Thyroid gland (tissue), 4 donors: Measurements from ENCODE around the gene TXNDC11.

Experiments used
- POLR2A ChIP-seq, 2 donors: fragments of 450-650 bp; IDR thresholded peaks; one replicate each; pipeline ENCODE4 v1.6.1; 2017; ENCODE audit warnings: antibody characterized with exemption in 2 of 2, mild to moderate bottlenecking in 2 of 2, moderate library complexity in 1 of 2
- TF ChIP-seq, protein P1 (sequence below), 6 experiments: fragments of 200-600 bp in 3 of 6; fragments of 450-650 bp in 3 of 6; sonication (generic) in 3 of 6; IDR thresholded peaks; one replicate each; pipeline ENCODE4 v1.5.1; 2016 to 2019; ENCODE audit warnings: antibody characterized with exemption in 6 of 6, mild to moderate bottlenecking in 2 of 6, inconsistent platforms in 1 of 6, moderate library complexity in 1 of 6

DNA sequence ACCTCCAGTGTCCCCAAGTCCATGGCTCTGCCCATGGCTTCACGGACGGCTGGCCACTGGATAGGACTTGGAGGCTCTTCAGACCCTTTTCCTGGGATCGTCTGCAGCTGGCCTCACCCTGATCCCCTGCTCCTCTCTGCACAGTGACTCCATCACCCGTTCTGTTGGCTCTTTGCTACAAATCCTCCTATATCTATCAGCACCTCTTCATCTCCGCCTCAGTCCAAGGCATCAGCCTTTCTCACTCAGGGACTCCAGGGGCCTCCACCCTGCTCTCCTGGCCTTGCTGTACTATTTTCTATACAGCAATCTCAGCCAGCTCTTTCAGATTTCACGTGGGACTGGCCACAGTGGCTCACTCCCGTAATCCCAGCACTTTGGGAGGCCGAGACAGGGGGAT lies 85.1 kb downstream of the TXNDC11 start:
- TF ChIP-seq, protein P1, sequence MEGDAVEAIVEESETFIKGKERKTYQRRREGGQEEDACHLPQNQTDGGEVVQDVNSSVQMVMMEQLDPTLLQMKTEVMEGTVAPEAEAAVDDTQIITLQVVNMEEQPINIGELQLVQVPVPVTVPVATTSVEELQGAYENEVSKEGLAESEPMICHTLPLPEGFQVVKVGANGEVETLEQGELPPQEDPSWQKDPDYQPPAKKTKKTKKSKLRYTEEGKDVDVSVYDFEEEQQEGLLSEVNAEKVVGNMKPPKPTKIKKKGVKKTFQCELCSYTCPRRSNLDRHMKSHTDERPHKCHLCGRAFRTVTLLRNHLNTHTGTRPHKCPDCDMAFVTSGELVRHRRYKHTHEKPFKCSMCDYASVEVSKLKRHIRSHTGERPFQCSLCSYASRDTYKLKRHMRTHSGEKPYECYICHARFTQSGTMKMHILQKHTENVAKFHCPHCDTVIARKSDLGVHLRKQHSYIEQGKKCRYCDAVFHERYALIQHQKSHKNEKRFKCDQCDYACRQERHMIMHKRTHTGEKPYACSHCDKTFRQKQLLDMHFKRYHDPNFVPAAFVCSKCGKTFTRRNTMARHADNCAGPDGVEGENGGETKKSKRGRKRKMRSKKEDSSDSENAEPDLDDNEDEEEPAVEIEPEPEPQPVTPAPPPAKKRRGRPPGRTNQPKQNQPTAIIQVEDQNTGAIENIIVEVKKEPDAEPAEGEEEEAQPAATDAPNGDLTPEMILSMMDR (IDR thresholded peaks at IDR 0.05), result no peak
- no peak for TF ChIP-seq POLR2A (IDR thresholded peaks at IDR 0.05)
